ENCODE results near the gene SHC3. TPM values are rescaled to one million over a fixed set of nuclear protein-coding genes. Genes with fewer than 3 reads are reported as not detected.
A peak's percentile ranks its signal among the peaks of the same experiment; 100 is the strongest.

SHC3 gene
- total RNA-seq, 8 experiments from 2014 or later, result 4.6 to 40.7 (median 10.7) TPM

GRCh38 chr9:89167788-89168187 lies 10.8 kb downstream of the SHC3 start:
- 84 to 100% (median 92%) methylated on average over 1 to 5 of the region's 5 CpGs; no CpG with 5 or more reads in 3 of the 10 experiments for WGBS, 10 experiments
- H3K27ac ChIP-seq, result no peak overlapping the region
- in situ Hi-C loops (cut with MboI; ENCODE audit: low pct_unique_long_range_greater_than_20kb in 2 of 9, low sequenced_read_pairs in 9 of 9, unreplicated experiment in 9 of 9), result no loop called here
- H3K4me3 ChIP-seq, result no peak overlapping the region
- ATAC-seq (replicated peaks in 6 of 8), result no peak
- H3K4me1 ChIP-seq (replicated peaks in 1 of 2), result peaks cover 2 to 8% of the 10 kb centered on the region in 2 donors

DNA sequence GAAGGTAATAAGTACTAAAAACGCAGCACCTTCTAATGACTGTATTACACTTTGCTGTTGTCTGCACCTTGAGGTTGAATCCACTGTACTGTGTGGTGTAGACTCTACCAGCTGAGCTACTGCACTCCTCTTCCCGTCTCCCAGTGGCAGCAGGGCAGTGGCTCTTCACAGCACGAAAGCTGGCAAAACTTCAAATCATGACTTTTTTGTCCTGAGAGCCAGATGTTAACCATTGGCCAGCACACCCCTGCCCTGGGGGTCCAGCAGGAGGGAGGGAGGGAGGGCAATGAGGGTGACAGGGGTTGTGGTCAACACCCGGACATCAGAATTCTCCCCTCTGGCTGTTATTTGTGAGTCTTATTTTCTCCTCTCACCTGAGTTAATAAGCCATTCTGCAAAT lies 11.8 kb downstream of the SHC3 start:
- H3K27ac ChIP-seq, result no peak overlapping the region
- H3K4me1 ChIP-seq (replicated peaks in 1 of 2), result peaks cover under 1 to 3% of the 10 kb centered on the region in 2 donors
- H3K4me3 ChIP-seq, result no peak overlapping the region
- in situ Hi-C loops (cut with MboI; ENCODE audit: low pct_unique_long_range_greater_than_20kb in 2 of 9, low sequenced_read_pairs in 9 of 9, unreplicated experiment in 9 of 9), result no loop called here
- 40 to 100% (median 76%) methylated on average over 1 to 3 of the region's 4 CpGs; no CpG with 5 or more reads in 5 of the 10 experiments for WGBS, 10 experiments
- peak in 3 of 8 experiments; percentile 27 to 55 (median 39) for ATAC-seq (replicated peaks in 6 of 8)

GRCh38 chr9:89165880-89166279 lies 12.7 kb downstream of the SHC3 start:
- no peak for ATAC-seq (replicated peaks in 6 of 8)

GRCh38 chr9:89165341-89165740 lies 13.3 kb downstream of the SHC3 start:
- H3K27ac ChIP-seq, result no peak overlapping the region
- in situ Hi-C loops (cut with MboI; ENCODE audit: low pct_unique_long_range_greater_than_20kb in 2 of 9, low sequenced_read_pairs in 9 of 9, unreplicated experiment in 9 of 9), result no loop called here
- no peak for ATAC-seq (replicated peaks in 6 of 8)
- H3K4me3 ChIP-seq, result no peak overlapping the region
- no peaks in the 10 kb centered on the region for H3K4me1 ChIP-seq (replicated peaks in 1 of 2)

More at GRCh38 chr9:89165880-89166279, 12.7 kb downstream of the SHC3 start:
- no peak overlapping the region for H3K27ac ChIP-seq
- WGBS, 10 experiments, result 80 to 100% (median 91%) methylated on average over 1 to 5 of the region's 6 CpGs; no CpG with 5 or more reads in 4 of the 10 experiments
- H3K4me1 ChIP-seq (replicated peaks in 1 of 2), result no peaks in the 10 kb centered on the region
- no peak overlapping the region for H3K4me3 ChIP-seq
- in situ Hi-C loops (cut with MboI; ENCODE audit: low pct_unique_long_range_greater_than_20kb in 2 of 9, low sequenced_read_pairs in 9 of 9, unreplicated experiment in 9 of 9), result no loop called here

DNA sequence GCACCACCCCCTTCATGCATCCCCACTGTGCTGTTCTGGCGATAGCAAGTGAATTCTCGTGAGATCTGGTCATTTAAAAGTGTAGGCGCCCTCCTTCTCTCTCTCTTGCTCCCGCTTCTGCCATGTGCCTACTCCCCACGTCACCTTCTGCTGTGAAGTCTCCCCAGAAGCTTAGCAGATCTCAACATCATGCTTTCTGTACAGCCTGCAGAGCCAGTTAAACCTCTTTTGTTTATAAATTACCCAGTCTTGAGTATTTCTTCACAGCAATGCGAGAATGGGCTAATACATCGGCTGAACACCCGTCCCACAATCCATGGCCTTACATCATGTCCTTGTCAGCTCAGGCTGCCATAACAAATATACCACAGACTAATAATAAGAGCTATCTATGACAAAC lies 17.4 kb downstream of the SHC3 start:
- Histone ChIP-seq H3K27ac (no peak overlapping the region), H3K4me1 (replicated peaks in 1 of 2) (no peaks in the 10 kb centered on the region), H3K4me3 (no peak overlapping the region)
- 60 to 100% (median 97%) methylated on average over 1 to 6 of the region's 8 CpGs; no CpG with 5 or more reads in 4 of the 10 experiments for WGBS, 10 experiments
- in situ Hi-C loops (cut with MboI; ENCODE audit: low pct_unique_long_range_greater_than_20kb in 2 of 9, low sequenced_read_pairs in 9 of 9, unreplicated experiment in 9 of 9), result no loop called here
- no peak for ATAC-seq (replicated peaks in 6 of 8)

GRCh38 chr9:89160806-89161205 lies 17.8 kb downstream of the SHC3 start:
- ATAC-seq (replicated peaks in 6 of 8), result peak in 1 of 8 experiments; percentile 47
- no peak overlapping the region for H3K4me3 ChIP-seq
- H3K27ac ChIP-seq, result no peak overlapping the region
- H3K4me1 ChIP-seq (replicated peaks in 1 of 2), result no peaks in the 10 kb centered on the region
- in situ Hi-C loops (cut with MboI; ENCODE audit: low pct_unique_long_range_greater_than_20kb in 2 of 9, low sequenced_read_pairs in 9 of 9, unreplicated experiment in 9 of 9), result no loop called here
- WGBS, 10 experiments, result 68 to 100% (median 91%) methylated on average over 1 to 5 of the region's 5 CpGs; no CpG with 5 or more reads in 5 of the 10 experiments

GRCh38 chr9:89154651-89155336 lies 23.8 kb downstream of the SHC3 start:
- Histone ChIP-seq H3K4me3 (no peak overlapping the region), H3K27ac (no peak overlapping the region), H3K4me1 (replicated peaks in 1 of 2) (no peaks in the 10 kb centered on the region)
- ATAC-seq (replicated peaks in 6 of 8), result peak in 6 of 8 experiments; percentile 54 to 75 (median 58)
- 18 to 90% (median 75%) methylated on average over 2 to 9 of the region's 14 CpGs for whole genome bisulfite sequencing, 10 experiments
- in situ Hi-C loops (cut with MboI; ENCODE audit: low pct_unique_long_range_greater_than_20kb in 2 of 9, low sequenced_read_pairs in 9 of 9, unreplicated experiment in 9 of 9), result no loop called here

- no peak for ATAC-seq (replicated peaks in 6 of 8)
- WGBS, 10 experiments, result 17 to 100% (median 81%) methylated on average over 1 to 4 of the region's 4 CpGs; no CpG with 5 or more reads in 3 of the 10 experiments
- Histone ChIP-seq H3K4me3 (no peak overlapping the region), H3K27ac (no peak overlapping the region), H3K4me1 (replicated peaks in 1 of 2) (no peaks in the 10 kb centered on the region)
- in situ Hi-C loops (cut with MboI; ENCODE audit: low pct_unique_long_range_greater_than_20kb in 2 of 9, low sequenced_read_pairs in 9 of 9, unreplicated experiment in 9 of 9), result no loop called here
Observed at GRCh38 chr9:89154218-89154617, 24.4 kb downstream of the SHC3 start.

GRCh38 chr9:89153232-89154017 lies 25.2 kb downstream of the SHC3 start:
- peak; percentile 34 to 95 (median 87) for ATAC-seq (replicated peaks in 6 of 8)
- H3K4me3 ChIP-seq, result no peak overlapping the region
- H3K27ac ChIP-seq, result no peak overlapping the region
- 0 to 80% (median 69%) methylated on average over 1 to 12 of the region's 14 CpGs; no CpG with 5 or more reads in 2 of the 10 experiments for WGBS, 10 experiments
- no peaks in the 10 kb centered on the region for H3K4me1 ChIP-seq (replicated peaks in 1 of 2)
- in situ Hi-C loops (cut with MboI; ENCODE audit: low pct_unique_long_range_greater_than_20kb in 2 of 9, low sequenced_read_pairs in 9 of 9, unreplicated experiment in 9 of 9), result no loop called here

GRCh38 chr9:89149726-89150125 lies 28.9 kb downstream of the SHC3 start:
- ATAC-seq (replicated peaks in 6 of 8), result peak in 3 of 8 experiments; percentile 32 to 55 (median 48)
- no peak overlapping the region for H3K27ac ChIP-seq
- 40 to 93% (median 88%) methylated on average over 1 to 3 of the region's 3 CpGs; no CpG with 5 or more reads in 3 of the 10 experiments for WGBS, 10 experiments
- no peaks in the 10 kb centered on the region for H3K4me1 ChIP-seq (replicated peaks in 1 of 2)
- in situ Hi-C loops (cut with MboI; ENCODE audit: low pct_unique_long_range_greater_than_20kb in 2 of 9, low sequenced_read_pairs in 9 of 9, unreplicated experiment in 9 of 9), result no loop called here
- H3K4me3 ChIP-seq, result no peak overlapping the region

GRCh38 chr9:89145097-89145496 lies 33.5 kb downstream of the SHC3 start:
- 38 to 100% (median 93%) methylated on average over 1 to 3 of the region's 3 CpGs; no CpG with 5 or more reads in 3 of the 10 experiments for WGBS, 10 experiments
- peak in 1 of 8 experiments; percentile 66 for ATAC-seq (replicated peaks in 6 of 8)
- no peak overlapping the region for H3K4me3 ChIP-seq
- no peak overlapping the region for H3K27ac ChIP-seq
- peaks cover 4 to 9% of the 10 kb centered on the region in 2 donors for H3K4me1 ChIP-seq (replicated peaks in 1 of 2)
- in situ Hi-C loops (cut with MboI; ENCODE audit: low pct_unique_long_range_greater_than_20kb in 2 of 9, low sequenced_read_pairs in 9 of 9, unreplicated experiment in 9 of 9), result no loop called here

DNA sequence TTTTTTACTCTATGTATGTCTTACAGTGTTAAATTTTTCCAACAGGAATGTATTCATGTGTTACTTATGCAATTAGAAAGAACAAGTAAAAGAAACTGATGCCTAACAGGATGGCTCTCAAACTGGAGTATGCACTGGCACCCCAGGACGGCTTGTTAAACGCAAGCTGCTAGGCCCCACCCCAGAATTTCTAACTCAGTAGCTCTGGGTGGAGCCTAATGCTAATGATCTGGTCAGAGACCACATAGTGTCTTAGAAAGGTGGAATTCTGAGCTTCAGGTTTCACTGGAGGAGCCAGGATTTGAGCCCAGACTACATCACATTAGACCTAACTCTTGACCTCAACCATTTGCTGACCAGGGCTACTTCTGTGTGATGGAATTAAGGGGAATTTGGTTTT lies 34.4 kb downstream of the SHC3 start:
- ATAC-seq (replicated peaks in 6 of 8), result peak in 3 of 8 experiments; percentile 86 to 98 (median 97)
- Histone ChIP-seq H3K4me3 (no peak overlapping the region), H3K27ac (no peak overlapping the region), H3K4me1 (replicated peaks in 1 of 2) (peaks cover 4 to 9% of the 10 kb centered on the region in 2 donors)
- in situ Hi-C loops (cut with MboI; ENCODE audit: low pct_unique_long_range_greater_than_20kb in 2 of 9, low sequenced_read_pairs in 9 of 9, unreplicated experiment in 9 of 9), result no loop called here
- 0 to 67% (median 23%) methylated on average over 1 to 2 of the region's 2 CpGs; no CpG with 5 or more reads in 4 of the 10 experiments for WGBS, 10 experiments

DNA sequence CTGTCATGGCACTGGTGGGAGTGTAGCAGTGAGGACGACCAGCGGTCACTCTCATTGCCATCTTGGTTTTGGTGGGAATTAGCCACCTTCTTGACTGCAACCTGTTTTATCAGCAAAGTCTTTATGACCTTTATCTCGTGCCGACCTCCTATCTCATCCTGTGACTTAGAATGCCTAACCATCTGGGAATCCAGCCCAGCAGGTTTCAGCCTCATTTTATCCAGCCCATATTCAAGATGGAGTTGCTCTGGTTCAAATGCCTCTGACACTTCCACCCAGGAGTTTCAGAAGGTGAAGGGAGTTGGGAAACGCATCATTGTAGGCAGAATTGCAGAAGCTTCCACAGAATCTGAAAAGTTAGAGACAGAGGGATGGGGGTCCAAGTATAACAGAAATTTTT lies 35.4 kb downstream of the SHC3 start:
- 85 to 100% (median 93%) methylated on average over 1 to 5 of the region's 5 CpGs; no CpG with 5 or more reads in 3 of the 10 experiments for whole genome bisulfite sequencing, 10 experiments
- H3K4me3 ChIP-seq, result no peak overlapping the region
- in situ Hi-C loops (cut with MboI; ENCODE audit: low pct_unique_long_range_greater_than_20kb in 2 of 9, low sequenced_read_pairs in 9 of 9, unreplicated experiment in 9 of 9), result no loop called here
- ATAC-seq (replicated peaks in 6 of 8), result no peak
- no peak overlapping the region for H3K27ac ChIP-seq
- peaks cover 6 to 11% of the 10 kb centered on the region in 2 donors for H3K4me1 ChIP-seq (replicated peaks in 1 of 2)

Measured in motor neuron (in vitro differentiated cells).